Lung (tissue), 13 donors: ENCODE measurements around the gene NREP. TPM values are rescaled to one million over a fixed set of nuclear protein-coding genes. Genes with fewer than 3 reads are reported as not detected.

Source experiments
- ATAC-seq: fragments of 200-7000 bp; cut with Tn5 transposase; one replicate; pipeline ENCODE4 v1.9.1; 2020; ENCODE audit warnings: moderate number of reproducible peaks; ENCODE audit not compliant: insufficient read depth, low FRiP score
- DNase-seq, 3 donors: peaks; one replicate each; pipeline ENCODE4 v3.0.0-alpha.2; 2013 to 2017
- H3K27ac ChIP-seq, 2 donors: one replicate each; pipeline ENCODE4 v1.5.1; 2013; ENCODE audit warnings: mild to moderate bottlenecking in 2 of 2, moderate library complexity in 2 of 2, control low read depth in 1 of 2, inconsistent platforms in 1 of 2, low read depth in 1 of 2, low read length in 1 of 2
- H3K27me3 ChIP-seq, 3 donors: one replicate each; pipeline ENCODE4 v1.5.1; 2013; ENCODE audit warnings: low read length in 2 of 3; ENCODE audit not compliant: control insufficient read depth in 3 of 3, insufficient read depth in 3 of 3
- H3K36me3 ChIP-seq, 4 donors: one replicate each; pipeline ENCODE4 v1.5.1; 2013; ENCODE audit warnings: low read length in 4 of 4, mild to moderate bottlenecking in 1 of 4, moderate library complexity in 1 of 4; ENCODE audit not compliant: control insufficient read depth in 4 of 4, insufficient read depth in 4 of 4
- H3K4me1 ChIP-seq, 5 donors: one replicate each; pipeline ENCODE4 v1.5.1; 2013; ENCODE audit warnings: low read length in 5 of 5, mild to moderate bottlenecking in 2 of 5, moderate library complexity in 1 of 5; ENCODE audit not compliant: control insufficient read depth in 5 of 5, insufficient read depth in 5 of 5
- H3K4me3 ChIP-seq: one replicate; pipeline ENCODE4 v1.5.1; 2013; ENCODE audit warnings: mild to moderate bottlenecking, control low read depth, moderate library complexity
- H3K9ac ChIP-seq, 2 donors: one replicate each; pipeline ENCODE4 v1.5.1; 2013; ENCODE audit warnings: low read length in 2 of 2, control low read depth in 1 of 2; ENCODE audit not compliant: insufficient read depth in 1 of 2
- H3K9me3 ChIP-seq, 4 donors: one replicate each; pipeline ENCODE4 v1.5.1; 2013; ENCODE audit warnings: low read length in 3 of 4, mild to moderate bottlenecking in 1 of 4, moderate library complexity in 1 of 4; ENCODE audit not compliant: control insufficient read depth in 4 of 4, insufficient read depth in 3 of 4
- WGBS, 2 donors: extraction: QIAGEN DNeasy Blood & Tissue Kit; methylation state at CpG; one replicate each; pipeline ENCODE4 v1.1.7; 2013; 5-methylcytosine and 5-hydroxymethylcytosine counted together
- polyA plus RNA-seq, 2 donors: library from polyadenylated mRNA; stranded (reverse); fragments of 200-250 nt; gene quantifications; one replicate each; pipeline ENCODE4 v1.2.1, GENCODE V29; 2013
- small RNA-seq: library from RNA; depleted of rRNA; stranded (forward); fragments of <200 nt; gene quantifications from one replicate; pipeline ENCODE3, GENCODE V24; 2014; ENCODE audit warnings: low replicate concordance
- total RNA-seq, 2 donors: library from RNA; depleted of rRNA in 1 of 2; stranded (reverse); fragments of >200 nt in 1 of 2; gene quantifications; one replicate each; pipeline ENCODE4 v1.2.1, GENCODE V29; 2014 to 2021
- TF ChIP-seq, protein P1 (sequence below): IDR thresholded peaks from 2 replicates; pipeline ENCODE4 v1.5.1; 2012; ENCODE audit warnings: mild to moderate bottlenecking; ENCODE audit errors: control extremely low read depth, extremely low read depth
- donor health status: control.
- donor health status: control.
- donor health status: Bipolar disorder and iron deficiency.
- donor health status: healthy.
- donor health status: DM: yes; HTN: yes; CAD: no.

Gene NREP
- total and polyA plus RNA-seq, 4 donors, result 10.8 to 326 (median 16.8) TPM

DNA sequence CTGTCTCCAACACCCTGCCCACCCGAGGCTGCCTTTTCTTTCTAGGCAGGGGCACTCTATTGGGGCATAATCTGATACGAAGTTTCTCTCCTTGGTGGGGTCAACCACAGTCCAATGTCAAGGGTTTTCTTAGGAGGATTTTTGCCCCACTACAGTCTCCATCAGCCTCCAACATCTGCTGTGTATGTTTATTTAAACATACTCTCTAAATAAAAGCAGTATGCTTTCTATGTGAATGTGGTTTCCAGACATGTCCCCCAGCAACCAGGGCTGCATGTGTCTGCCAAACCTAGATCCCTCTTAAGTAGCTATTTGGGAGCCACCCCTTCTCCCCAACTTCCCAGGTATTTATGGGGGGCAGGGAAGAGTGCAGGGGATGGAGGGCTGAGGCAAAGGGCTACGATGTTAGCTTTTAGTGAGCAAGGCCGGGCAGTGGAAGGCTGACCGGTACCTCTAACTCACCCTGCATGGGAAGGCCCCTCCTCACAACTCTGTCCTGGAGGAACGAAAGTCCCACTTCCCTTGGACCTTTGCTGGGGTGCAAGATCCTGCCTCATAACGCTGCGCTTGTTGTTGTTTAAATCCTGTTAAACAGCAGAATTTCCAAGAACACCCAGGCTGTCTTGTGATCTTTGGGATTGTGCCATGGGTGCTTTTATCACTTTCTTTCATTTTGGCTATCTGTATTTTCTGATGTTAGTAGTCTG, 75.4 kb downstream of the NREP start:
- no peaks in the 10 kb centered on the region for H3K36me3 ChIP-seq
- peak overlapping the region; percentile 32 to 65 for H3K27ac ChIP-seq
- DNase-seq (peak; percentile 45 to 84 (median 79)), ATAC-seq (no peak)
- TF ChIP-seq, protein P1, sequence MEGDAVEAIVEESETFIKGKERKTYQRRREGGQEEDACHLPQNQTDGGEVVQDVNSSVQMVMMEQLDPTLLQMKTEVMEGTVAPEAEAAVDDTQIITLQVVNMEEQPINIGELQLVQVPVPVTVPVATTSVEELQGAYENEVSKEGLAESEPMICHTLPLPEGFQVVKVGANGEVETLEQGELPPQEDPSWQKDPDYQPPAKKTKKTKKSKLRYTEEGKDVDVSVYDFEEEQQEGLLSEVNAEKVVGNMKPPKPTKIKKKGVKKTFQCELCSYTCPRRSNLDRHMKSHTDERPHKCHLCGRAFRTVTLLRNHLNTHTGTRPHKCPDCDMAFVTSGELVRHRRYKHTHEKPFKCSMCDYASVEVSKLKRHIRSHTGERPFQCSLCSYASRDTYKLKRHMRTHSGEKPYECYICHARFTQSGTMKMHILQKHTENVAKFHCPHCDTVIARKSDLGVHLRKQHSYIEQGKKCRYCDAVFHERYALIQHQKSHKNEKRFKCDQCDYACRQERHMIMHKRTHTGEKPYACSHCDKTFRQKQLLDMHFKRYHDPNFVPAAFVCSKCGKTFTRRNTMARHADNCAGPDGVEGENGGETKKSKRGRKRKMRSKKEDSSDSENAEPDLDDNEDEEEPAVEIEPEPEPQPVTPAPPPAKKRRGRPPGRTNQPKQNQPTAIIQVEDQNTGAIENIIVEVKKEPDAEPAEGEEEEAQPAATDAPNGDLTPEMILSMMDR, result no peak
- 64 to 67% methylated on average over 8 of the region's 8 CpGs for WGBS, 2 donors
- no peaks in the 10 kb centered on the region for H3K27me3 ChIP-seq
- peak overlapping the region in 1 of 2 donors; percentile 66 for H3K9ac ChIP-seq
- peaks cover 0 to 2% (median 0%) of the 10 kb centered on the region in 4 donors for H3K9me3 ChIP-seq
- peaks cover 4 to 41% (median 17%) of the 10 kb centered on the region in 5 donors for H3K4me1 ChIP-seq
- H3K4me3 ChIP-seq, result no peak overlapping the region

DNA sequence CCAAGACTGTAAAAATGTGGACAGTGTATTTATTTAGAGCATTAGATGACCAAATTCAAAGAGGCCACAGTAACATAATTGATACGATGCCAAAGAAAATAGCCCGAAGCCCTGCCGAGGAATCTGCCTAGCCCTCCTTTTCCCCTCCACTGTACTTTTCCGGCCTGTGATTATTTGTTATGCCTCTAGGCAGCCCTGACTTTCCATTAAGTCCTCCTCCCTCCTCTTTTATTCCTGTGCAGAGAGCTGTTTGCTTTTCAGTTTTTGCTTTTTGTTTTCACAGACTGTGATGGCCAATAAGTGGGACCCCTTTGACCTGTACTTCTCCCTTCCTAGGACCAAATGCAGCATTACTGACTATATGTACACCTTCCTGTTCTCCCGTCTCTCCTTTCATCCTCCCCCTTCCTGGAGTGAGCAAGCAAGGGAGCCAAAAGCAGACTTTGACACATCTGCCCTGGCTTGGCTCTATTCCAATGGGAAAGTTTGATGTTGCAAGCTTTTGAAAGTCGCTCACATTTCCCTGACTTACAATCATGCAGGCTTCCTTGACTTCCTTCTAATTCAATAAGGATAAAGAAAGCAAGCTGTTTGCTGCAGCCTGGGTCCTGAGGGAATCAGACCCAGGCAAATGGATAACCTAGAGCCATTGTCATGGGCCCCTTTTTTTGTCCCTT, 76.1 kb downstream of the NREP start:
- DNase-seq (peak; percentile 91 to 98 (median 98)), ATAC-seq (peak; percentile 76)
- H3K27me3 ChIP-seq, result no peaks in the 10 kb centered on the region
- TF ChIP-seq, protein P1, result no peak
- H3K9ac ChIP-seq, result peak overlapping the region in 1 of 2 donors; percentile 66
- 27 to 58% methylated on average over 6 of the region's 6 CpGs for WGBS, 2 donors
- peaks cover 0 to 2% (median 0%) of the 10 kb centered on the region in 4 donors for H3K9me3 ChIP-seq
- H3K27ac ChIP-seq, result peak overlapping the region; percentile 65 to 69
- no peak overlapping the region for H3K4me3 ChIP-seq
- H3K36me3 ChIP-seq, result no peaks in the 10 kb centered on the region
- peaks cover 4 to 41% (median 17%) of the 10 kb centered on the region in 5 donors for H3K4me1 ChIP-seq

DNA sequence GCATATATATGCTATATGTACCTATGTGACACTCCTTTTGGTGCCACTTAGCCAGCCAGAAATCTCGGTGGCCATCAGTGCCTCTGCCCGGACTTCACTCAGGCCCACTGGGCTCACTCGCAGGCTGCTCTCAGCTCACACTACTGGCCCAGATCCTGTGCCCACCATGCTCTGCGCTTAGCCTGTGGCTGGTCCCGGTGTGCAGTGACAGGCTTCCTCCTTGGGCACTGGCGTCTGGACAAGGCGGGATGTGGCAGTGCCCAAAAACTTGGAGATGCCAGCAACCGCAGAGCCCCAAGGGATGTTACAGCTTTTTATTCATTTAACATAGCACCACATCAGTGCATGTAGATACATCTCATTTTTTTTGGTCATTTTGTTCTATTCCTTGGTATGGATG, 77.4 kb downstream of the NREP start:
- ATAC-seq (no peak), DNase-seq (no peak)
- no peak overlapping the region for H3K4me3 ChIP-seq
- H3K36me3 ChIP-seq, result no peaks in the 10 kb centered on the region
- H3K27ac ChIP-seq, result no peak overlapping the region
- H3K4me1 ChIP-seq, result peaks cover 4 to 41% (median 17%) of the 10 kb centered on the region in 5 donors
- H3K9me3 ChIP-seq, result peaks cover 0 to 2% (median 0%) of the 10 kb centered on the region in 4 donors
- WGBS, 2 donors, result 96 to 97% methylated on average over 8 of the region's 8 CpGs
- H3K9ac ChIP-seq, result no peak overlapping the region
- TF ChIP-seq, protein P1, result no peak
- no peaks in the 10 kb centered on the region for H3K27me3 ChIP-seq

Small RNA genes lying within 50 kb of the gene (small RNA-seq; reads per million reads assigned to genes)
- gene RN7SKP57, result not detected

Other genes starting within 250 kb of the NREP start
- 10 to 100 TPM; 44.9 to 90.6 TPM for gene STARD4, start 244.7 kb downstream of the NREP start, total RNA-seq
- 10 to 100 TPM; 20.0 to 26.2 TPM for gene STARD4, start 244.7 kb downstream of the NREP start, polyA plus RNA-seq